Neuron (in vitro differentiated cells): ENCODE results near the gene GPR132.
"Not testable (repeated sequence)": the region's sequence is repeated elsewhere in the genome, so short reads cannot be mapped to it uniquely, and the experiment has no call there.

Experiments used
- H2AFZ ChIP-seq: one replicate; pipeline ENCODE4 v1.6.1; 2013; ENCODE audit warnings: low read depth, mild to moderate bottlenecking, inconsistent platforms, low read length, moderate library complexity
- H3K27me3 ChIP-seq: one replicate; pipeline ENCODE4 v1.6.1; 2013; ENCODE audit warnings: low read length; ENCODE audit not compliant: insufficient read depth
- H3K36me3 ChIP-seq: one replicate; pipeline ENCODE4 v1.6.1; 2013; ENCODE audit warnings: low read length; ENCODE audit not compliant: insufficient read depth
- H3K4me1 ChIP-seq: one replicate; pipeline ENCODE4 v1.6.1; 2013; ENCODE audit warnings: low read length; ENCODE audit not compliant: insufficient read depth
- H3K4me3 ChIP-seq: 2 replicates; pipeline ENCODE4 v1.5.1; 2013; ENCODE audit warnings: mild to moderate bottlenecking, low read length, moderate library complexity
- H3K9me3 ChIP-seq: one replicate; pipeline ENCODE4 v1.6.1; 2013; ENCODE audit warnings: low read length

Gene GPR132

GRCh38 chr14:105065280-105066228, at the start of gene GPR132:
Gene GPR132 (minus strand): TSS chr14:105065430. CDS start chr14:105055420, 10,010 bp downstream.
- Histone ChIP-seq H3K4me3 (no peak within 1 kb of the TSS), H3K27me3 (peaks cover 11% of the 10 kb centered on the region), H3K36me3 (no peaks in the 10 kb centered on the region), H3K9me3 (no peaks in the 10 kb centered on the region), H2AFZ (no peak within 1 kb of the TSS), H3K4me1 (peaks cover 3% of the 10 kb centered on the region)

GRCh38 chr14:105109243-105109642, 44.0 kb upstream of the GPR132 start:
- H3K9me3 ChIP-seq, H3K4me1 ChIP-seq, H2AFZ ChIP-seq, H3K4me3 ChIP-seq, H3K36me3 ChIP-seq, H3K27me3 ChIP-seq: not testable (repeated sequence)

GRCh38 chr14:105108516-105108864, 43.3 kb upstream of the GPR132 start:
- no peak overlapping the region for H3K4me3 ChIP-seq
- no peaks in the 10 kb centered on the region for H3K4me1 ChIP-seq
- no peaks in the 10 kb centered on the region for H3K36me3 ChIP-seq
- H2AFZ ChIP-seq, result no peak overlapping the region
- no peaks in the 10 kb centered on the region for H3K9me3 ChIP-seq
- no peaks in the 10 kb centered on the region for H3K27me3 ChIP-seq

GRCh38 chr14:105107781-105108515, 42.7 kb upstream of the GPR132 start:
- Histone ChIP-seq H2AFZ (no peak overlapping the region), H3K27me3 (no peaks in the 10 kb centered on the region), H3K9me3 (no peaks in the 10 kb centered on the region), H3K4me1 (no peaks in the 10 kb centered on the region), H3K4me3 (no peak overlapping the region), H3K36me3 (no peaks in the 10 kb centered on the region)

GRCh38 chr14:105107351-105107750, 42.1 kb upstream of the GPR132 start:
- H3K4me1 ChIP-seq, result no peaks in the 10 kb centered on the region
- no peaks in the 10 kb centered on the region for H3K36me3 ChIP-seq
- H3K4me3 ChIP-seq, result no peak overlapping the region
- no peaks in the 10 kb centered on the region for H3K9me3 ChIP-seq
- H2AFZ ChIP-seq, result no peak overlapping the region
- H3K27me3 ChIP-seq, result no peaks in the 10 kb centered on the region

- no peak overlapping the region for H3K4me3 ChIP-seq
- no peaks in the 10 kb centered on the region for H3K4me1 ChIP-seq
- no peaks in the 10 kb centered on the region for H3K36me3 ChIP-seq
- no peaks in the 10 kb centered on the region for H3K27me3 ChIP-seq
- H2AFZ ChIP-seq, result no peak overlapping the region
- H3K9me3 ChIP-seq, result peaks cover 9% of the 10 kb centered on the region
These were observed 39.9 kb upstream of the GPR132 start for GRCh38 chr14:105105158-105105557.

- no peaks in the 10 kb centered on the region for H3K27me3 ChIP-seq
- peaks cover 12% of the 10 kb centered on the region for H3K9me3 ChIP-seq
- H2AFZ ChIP-seq, result no peak overlapping the region
- H3K36me3 ChIP-seq, result no peaks in the 10 kb centered on the region
- H3K4me3 ChIP-seq, result no peak overlapping the region
- no peaks in the 10 kb centered on the region for H3K4me1 ChIP-seq
These were observed 37.7 kb upstream of the GPR132 start for GRCh38 chr14:105102893-105103292.

GRCh38 chr14:105102361-105102870, 37.2 kb upstream of the GPR132 start:
- Histone ChIP-seq H3K27me3 (no peaks in the 10 kb centered on the region), H3K36me3 (no peaks in the 10 kb centered on the region), H2AFZ (no peak overlapping the region), H3K9me3 (peaks cover 12% of the 10 kb centered on the region), H3K4me3 (no peak overlapping the region), H3K4me1 (no peaks in the 10 kb centered on the region)

- H3K27me3 ChIP-seq, result peaks cover 9% of the 10 kb centered on the region
- no peaks in the 10 kb centered on the region for H3K36me3 ChIP-seq
These were observed 35.7 kb upstream of the GPR132 start for GRCh38 chr14:105100910-105101309.

GRCh38 chr14:105099778-105100177, 34.5 kb upstream of the GPR132 start:
- Histone ChIP-seq H3K4me1 (no peaks in the 10 kb centered on the region), H3K4me3 (no peak overlapping the region), H3K36me3 (no peaks in the 10 kb centered on the region), H3K9me3 (peaks cover 17% of the 10 kb centered on the region), H3K27me3 (peaks cover 20% of the 10 kb centered on the region), H2AFZ (no peak overlapping the region)

More at GRCh38 chr14:105100910-105101309, 35.7 kb upstream of the GPR132 start:
- H3K9me3 ChIP-seq, result peaks cover 12% of the 10 kb centered on the region
- H3K4me3 ChIP-seq, result no peak overlapping the region
- H3K4me1 ChIP-seq, result no peaks in the 10 kb centered on the region
- H2AFZ ChIP-seq, result no peak overlapping the region

- Histone ChIP-seq H3K9me3 (peaks cover 19% of the 10 kb centered on the region), H2AFZ (no peak overlapping the region), H3K4me1 (no peaks in the 10 kb centered on the region), H3K4me3 (no peak overlapping the region), H3K36me3 (no peaks in the 10 kb centered on the region), H3K27me3 (peaks cover 32% of the 10 kb centered on the region)
These were observed 33.1 kb upstream of the GPR132 start for GRCh38 chr14:105098316-105098715.

GRCh38 chr14:105097794-105098127, 32.5 kb upstream of the GPR132 start:
- no peak overlapping the region for H3K4me3 ChIP-seq
- H3K36me3 ChIP-seq, result no peaks in the 10 kb centered on the region
- no peaks in the 10 kb centered on the region for H3K4me1 ChIP-seq

GRCh38 chr14:105096206-105096875, 31.1 kb upstream of the GPR132 start:
- no peaks in the 10 kb centered on the region for H3K36me3 ChIP-seq
- no peak overlapping the region for H3K4me3 ChIP-seq
- H3K9me3 ChIP-seq, result peaks cover 19% of the 10 kb centered on the region
- H3K27me3 ChIP-seq, result peaks cover 49% of the 10 kb centered on the region
- no peak overlapping the region for H2AFZ ChIP-seq
- no peaks in the 10 kb centered on the region for H3K4me1 ChIP-seq

More at GRCh38 chr14:105097794-105098127, 32.5 kb upstream of the GPR132 start:
- H2AFZ ChIP-seq, result no peak overlapping the region
- H3K27me3 ChIP-seq, result peaks cover 35% of the 10 kb centered on the region
- H3K9me3 ChIP-seq, result peaks cover 19% of the 10 kb centered on the region
